ENCODE results near the gene MPC2.

- no peak for TF ChIP-seq CTCF (IDR thresholded peaks at IDR 0.05)
- no peak for TF ChIP-seq POLR2A (IDR thresholded peaks at IDR 0.05)
Observed at GRCh38 chr1:167893798-167894197, 43.1 kb downstream of the MPC2 start.

Measured in vagina (tissue), 2 donors.